ENCODE measurements around the gene SRCIN1.

SRCIN1 gene

DNA sequence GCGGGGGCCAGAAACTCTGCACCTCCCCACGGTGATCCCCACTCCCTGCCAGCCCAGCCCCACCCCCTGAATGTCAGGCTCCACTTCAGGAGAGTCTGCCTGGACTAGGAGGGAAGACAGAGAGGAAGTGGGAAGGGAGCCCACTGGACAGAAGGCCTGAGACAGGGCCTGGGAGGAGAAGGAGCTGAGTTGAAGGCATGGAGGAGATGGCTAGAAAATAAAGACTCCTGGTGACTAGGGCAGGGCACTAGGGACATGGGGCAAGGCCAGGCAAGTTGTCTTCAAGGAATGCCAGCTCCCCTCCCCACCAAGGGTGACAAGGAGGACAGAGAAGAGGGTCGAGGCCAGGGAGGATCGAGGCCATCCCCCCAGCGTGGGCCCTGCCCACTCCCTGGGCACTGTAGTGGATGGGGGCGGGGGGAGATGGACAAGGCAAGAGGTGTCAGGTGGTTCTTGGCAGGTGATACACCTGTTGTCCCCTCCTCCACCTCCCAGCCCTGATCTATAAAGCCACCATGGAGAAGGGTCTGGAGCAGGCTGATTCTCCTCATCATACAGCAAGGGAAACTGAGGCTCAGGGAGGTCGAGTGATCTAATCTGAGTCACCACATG, 19.7 kb downstream of the SRCIN1 start:
- H3K4me3 ChIP-seq (ENCODE audit: low read depth, low read length) = no peak overlapping the region
- DNase-seq (ENCODE audit: low read depth, low spot score) = no peak
- CTCF ChIA-PET = interaction anchor here (0.7 to 3.7 kb wide), 11 partner anchors 10 to 237 kb away, joined by 3 to 62 read pairs (median 4); no protein-coding TSS in a partner anchor
- POLR2A ChIA-PET = no interaction called here
- TF ChIP-seq, protein P1, sequence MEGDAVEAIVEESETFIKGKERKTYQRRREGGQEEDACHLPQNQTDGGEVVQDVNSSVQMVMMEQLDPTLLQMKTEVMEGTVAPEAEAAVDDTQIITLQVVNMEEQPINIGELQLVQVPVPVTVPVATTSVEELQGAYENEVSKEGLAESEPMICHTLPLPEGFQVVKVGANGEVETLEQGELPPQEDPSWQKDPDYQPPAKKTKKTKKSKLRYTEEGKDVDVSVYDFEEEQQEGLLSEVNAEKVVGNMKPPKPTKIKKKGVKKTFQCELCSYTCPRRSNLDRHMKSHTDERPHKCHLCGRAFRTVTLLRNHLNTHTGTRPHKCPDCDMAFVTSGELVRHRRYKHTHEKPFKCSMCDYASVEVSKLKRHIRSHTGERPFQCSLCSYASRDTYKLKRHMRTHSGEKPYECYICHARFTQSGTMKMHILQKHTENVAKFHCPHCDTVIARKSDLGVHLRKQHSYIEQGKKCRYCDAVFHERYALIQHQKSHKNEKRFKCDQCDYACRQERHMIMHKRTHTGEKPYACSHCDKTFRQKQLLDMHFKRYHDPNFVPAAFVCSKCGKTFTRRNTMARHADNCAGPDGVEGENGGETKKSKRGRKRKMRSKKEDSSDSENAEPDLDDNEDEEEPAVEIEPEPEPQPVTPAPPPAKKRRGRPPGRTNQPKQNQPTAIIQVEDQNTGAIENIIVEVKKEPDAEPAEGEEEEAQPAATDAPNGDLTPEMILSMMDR (IDR thresholded peaks at IDR 0.05; ENCODE audit: insufficient read depth, low read length, missing control alignments) = no peak

DNA sequence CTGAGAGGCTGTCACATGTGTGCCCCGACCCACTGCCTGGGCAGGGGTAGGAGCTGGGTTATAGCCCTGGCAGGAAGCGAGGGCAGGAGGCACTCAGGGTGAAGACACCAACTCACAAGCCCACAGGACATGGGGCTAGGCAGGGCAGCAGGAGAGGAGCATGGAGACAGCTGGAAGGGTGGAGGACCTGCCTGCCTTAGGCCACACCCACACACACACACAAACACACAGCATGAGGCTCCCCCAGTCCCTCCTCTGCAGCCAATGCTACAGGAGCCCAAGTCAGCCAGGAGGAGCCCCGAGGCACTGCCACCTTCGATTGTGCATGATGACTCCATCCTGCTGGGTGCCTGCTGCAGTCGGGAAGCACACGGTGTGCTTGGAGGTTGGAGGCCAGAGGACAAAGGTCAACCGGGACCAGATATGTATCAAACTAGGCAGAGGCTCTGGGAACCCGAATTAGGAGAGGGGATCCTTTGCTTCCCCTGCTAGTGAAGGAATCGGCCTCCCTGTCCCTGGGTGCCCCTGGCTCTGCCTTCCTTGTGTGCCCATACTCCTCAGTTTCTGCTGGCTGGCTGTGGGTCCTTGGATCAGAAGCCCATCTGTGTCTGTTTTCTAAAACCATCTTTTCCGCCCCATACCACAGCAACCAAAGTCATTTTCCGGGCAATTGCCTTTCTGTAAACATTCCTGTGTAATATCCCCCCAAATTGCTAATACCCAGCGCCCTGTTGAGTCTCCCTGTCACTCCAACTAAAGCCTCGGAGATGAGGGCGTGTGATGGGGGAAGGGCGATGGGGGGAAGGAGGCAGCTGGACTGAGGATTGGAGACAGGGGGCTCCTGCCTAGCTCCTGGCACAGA, 20.5 kb downstream of the SRCIN1 start:
- H3K4me3 ChIP-seq (ENCODE audit: low read depth, low read length) = no peak overlapping the region
- DNase-seq (ENCODE audit: low read depth, low spot score) = no peak
- POLR2A ChIA-PET = no interaction called here
- TF ChIP-seq, protein P1 (IDR thresholded peaks at IDR 0.05; ENCODE audit: insufficient read depth, low read length, missing control alignments) = no peak
- CTCF ChIA-PET = interaction anchor here (0.7 to 3.7 kb wide), 15 partner anchors 9 to 236 kb away, joined by 3 to 62 read pairs (median 4); no protein-coding TSS in a partner anchor

DNA sequence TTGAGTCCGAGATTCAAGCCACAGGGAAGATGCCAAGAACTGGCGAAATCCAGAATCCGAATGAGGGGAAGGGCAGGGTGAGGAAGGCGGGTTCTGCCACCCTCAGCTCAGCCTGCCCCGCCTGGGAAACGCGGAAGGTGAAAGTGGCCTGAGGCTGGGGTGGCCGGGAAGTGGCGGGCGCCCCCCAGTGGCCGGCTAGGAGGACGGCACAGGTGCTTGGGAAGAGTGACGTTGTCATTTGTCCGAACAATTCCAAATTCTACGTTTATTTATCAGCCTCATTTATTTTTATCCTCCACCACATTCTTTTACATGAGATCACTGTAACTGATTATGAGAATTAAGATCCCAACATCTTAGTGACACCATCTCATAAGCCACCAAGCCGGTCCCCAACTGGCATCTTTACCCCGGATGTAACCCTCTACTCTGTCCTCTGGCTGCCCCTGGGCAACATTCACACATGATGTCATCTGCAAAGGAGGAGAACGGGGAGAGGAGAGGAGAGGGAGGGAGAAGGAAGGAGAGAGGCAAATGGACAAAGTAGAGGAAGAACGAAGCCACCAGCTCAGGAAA, 21.3 kb downstream of the SRCIN1 start:
- no peak for DNase-seq (ENCODE audit: low read depth, low spot score)
- ChIA-PET POLR2A (no interaction called here), CTCF (interaction anchor here (0.6 to 3.7 kb wide), 27 partner anchors 8 to 235 kb away, joined by 3 to 62 read pairs (median 4); no protein-coding TSS in a partner anchor)
- TF ChIP-seq, protein P1 (IDR thresholded peaks at IDR 0.05; ENCODE audit: insufficient read depth, low read length, missing control alignments) = peak; percentile 89
- no peak overlapping the region for H3K4me3 ChIP-seq (ENCODE audit: low read depth, low read length)

DNA sequence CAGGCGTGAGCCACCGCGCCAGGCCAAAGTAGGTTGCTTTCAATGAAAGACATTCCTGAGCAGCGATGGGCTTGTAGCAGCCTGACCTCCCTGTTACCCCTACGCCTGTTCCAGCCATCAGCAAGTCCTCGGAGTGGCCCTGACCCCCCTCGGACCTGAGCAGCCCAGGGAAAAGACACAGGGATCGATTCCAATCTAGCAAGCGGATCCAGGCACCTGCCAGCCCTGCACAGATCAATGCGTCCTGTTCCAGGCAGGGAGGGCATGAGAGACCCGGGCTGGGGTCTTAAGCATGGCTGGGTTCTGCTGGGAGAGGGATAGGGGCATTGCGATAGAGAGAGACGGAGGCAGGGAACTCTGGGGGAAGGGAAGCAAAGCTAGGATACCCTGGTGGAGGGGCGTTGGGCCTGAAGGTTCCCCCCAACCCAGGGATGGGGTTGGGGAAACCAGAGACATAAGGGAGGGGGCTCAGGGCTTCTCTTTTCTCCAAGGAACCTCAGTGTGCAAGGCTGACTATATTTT, 21.9 kb downstream of the SRCIN1 start:
- no peak for DNase-seq (ENCODE audit: low read depth, low spot score)
- ChIA-PET POLR2A (no interaction called here), CTCF (interaction anchor here (0.6 to 3.7 kb wide), 25 partner anchors 8 to 234 kb away, joined by 3 to 62 read pairs (median 4); partner anchors contain the start of gene SRCIN1)
- H3K4me3 ChIP-seq (ENCODE audit: low read depth, low read length) = no peak overlapping the region
- TF ChIP-seq, protein P1 (IDR thresholded peaks at IDR 0.05; ENCODE audit: insufficient read depth, low read length, missing control alignments) = no peak

DNA sequence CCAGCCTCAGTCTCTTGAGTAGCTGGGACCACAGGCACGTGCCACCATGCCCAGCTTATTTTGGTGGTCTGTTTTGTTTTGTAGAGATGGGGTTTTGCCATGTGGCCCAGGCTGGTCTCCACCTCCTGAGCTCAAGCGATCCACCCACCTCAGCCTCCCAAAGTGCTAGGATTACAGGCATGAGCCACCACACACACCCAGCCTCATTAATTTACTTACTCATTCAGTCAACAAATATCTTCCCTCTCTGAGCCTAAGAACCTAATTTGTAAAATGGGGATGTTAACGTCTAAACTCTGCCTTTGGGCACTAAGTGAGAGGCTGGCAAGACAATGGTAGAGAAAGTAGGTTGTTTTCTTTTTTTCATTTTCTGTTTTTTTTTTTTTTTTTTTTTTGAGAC, 22.6 kb downstream of the SRCIN1 start:
- CTCF ChIA-PET = interaction anchor here (0.9 to 3.0 kb wide), 12 partner anchors 18 to 159 kb away, joined by 3 to 25 read pairs (median 7); partner anchors contain the start of gene SRCIN1
- DNase-seq (ENCODE audit: low read depth, low spot score) = no peak
- TF ChIP-seq, protein P1 (IDR thresholded peaks at IDR 0.05; ENCODE audit: insufficient read depth, low read length, missing control alignments) = no peak
- no peak overlapping the region for H3K4me3 ChIP-seq (ENCODE audit: low read depth, low read length)
- POLR2A ChIA-PET = no interaction called here
